ENCODE data around the gene ANKRD52. TPM values are rescaled to one million over a fixed set of nuclear protein-coding genes. Genes with fewer than 3 reads are reported as not detected.
A peak's percentile ranks its signal among the peaks of the same experiment; 100 is the strongest.
"Not testable (repeated sequence)": the region's sequence is repeated elsewhere in the genome, so short reads cannot be mapped to it uniquely, and the experiment has no call there.

Gene ANKRD52
- 43.9 TPM for total RNA-seq

DNA sequence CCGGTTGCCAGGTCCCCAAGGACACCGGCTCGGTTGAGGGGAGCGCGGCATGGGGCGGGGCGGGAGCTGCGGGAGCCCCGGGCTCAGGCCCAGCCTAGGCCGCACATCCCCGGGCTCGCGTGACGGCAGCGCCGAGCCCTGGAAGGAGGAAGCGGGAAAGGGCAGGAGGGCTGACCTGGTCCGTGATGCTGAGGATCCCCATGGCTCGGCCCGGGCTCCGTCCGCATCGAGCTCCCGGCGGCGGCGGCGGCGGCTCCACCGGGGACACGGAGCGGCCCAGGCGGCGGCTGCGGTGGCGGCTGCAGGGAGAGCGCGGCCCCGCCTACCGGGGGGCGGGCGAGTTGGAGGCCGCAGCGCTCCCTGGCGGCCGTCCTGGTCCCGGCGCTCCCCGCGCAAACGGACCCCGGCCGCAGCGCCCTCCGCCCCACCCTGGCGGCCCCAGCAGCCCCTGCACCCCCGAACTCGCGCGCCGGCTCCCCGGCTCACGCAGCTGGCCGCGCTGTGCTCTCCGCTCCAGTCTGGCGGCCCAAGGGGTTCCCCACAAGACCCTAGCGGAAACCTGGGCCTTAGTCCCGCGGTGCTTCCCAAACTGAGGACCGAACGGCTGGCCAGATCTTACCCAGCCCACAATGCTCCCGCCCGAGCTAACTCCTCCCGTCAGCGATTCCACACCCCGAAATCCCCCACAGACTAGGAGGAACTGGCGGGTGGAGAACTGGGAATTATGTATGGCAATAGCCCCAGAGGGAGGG is at the start of gene ANKRD52:
Gene ANKRD52 (minus strand): TSS at position 317 of the 752 bp plus-strand sequence. CDS start 115 bp downstream, at position 202.
- peak; percentile 68 for DNase-seq (ENCODE audit: low spot score)

DNA sequence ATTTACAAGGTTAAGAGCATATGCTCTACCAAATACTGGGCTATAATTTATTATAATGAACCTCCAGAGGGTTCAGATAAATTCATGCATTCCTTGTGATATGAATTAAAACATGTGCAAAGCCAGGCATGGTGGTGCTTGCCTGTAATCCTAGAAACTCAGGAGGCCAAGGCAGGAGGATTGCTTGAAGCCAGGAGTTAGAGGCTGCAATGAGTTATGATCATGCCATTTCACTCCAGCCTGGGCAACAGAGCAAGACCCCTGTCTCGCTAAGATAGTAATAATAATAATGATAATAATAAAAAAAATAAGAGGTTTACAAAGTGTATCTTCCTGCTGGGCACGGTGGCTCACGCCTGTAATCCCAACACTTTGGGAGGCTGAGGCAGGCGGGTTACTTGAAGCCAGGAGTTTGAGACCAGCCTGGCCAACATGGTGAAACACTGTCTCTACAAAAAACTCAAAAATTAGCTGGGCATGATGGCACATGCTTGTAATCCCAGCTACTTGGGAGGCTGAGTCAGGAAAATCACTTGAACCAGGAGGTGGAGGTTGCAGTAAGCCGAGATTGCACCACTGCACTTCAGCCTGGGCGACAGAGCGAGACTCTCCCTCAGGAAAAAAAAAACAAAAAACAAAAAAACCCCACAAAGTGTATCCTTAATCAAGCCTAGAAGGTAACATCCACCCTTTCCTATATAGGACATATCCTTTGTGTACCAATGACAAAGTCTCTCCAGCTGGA is 49.2 kb upstream of the ANKRD52 start:
- DNase-seq (ENCODE audit: low spot score) = no peak

DNA sequence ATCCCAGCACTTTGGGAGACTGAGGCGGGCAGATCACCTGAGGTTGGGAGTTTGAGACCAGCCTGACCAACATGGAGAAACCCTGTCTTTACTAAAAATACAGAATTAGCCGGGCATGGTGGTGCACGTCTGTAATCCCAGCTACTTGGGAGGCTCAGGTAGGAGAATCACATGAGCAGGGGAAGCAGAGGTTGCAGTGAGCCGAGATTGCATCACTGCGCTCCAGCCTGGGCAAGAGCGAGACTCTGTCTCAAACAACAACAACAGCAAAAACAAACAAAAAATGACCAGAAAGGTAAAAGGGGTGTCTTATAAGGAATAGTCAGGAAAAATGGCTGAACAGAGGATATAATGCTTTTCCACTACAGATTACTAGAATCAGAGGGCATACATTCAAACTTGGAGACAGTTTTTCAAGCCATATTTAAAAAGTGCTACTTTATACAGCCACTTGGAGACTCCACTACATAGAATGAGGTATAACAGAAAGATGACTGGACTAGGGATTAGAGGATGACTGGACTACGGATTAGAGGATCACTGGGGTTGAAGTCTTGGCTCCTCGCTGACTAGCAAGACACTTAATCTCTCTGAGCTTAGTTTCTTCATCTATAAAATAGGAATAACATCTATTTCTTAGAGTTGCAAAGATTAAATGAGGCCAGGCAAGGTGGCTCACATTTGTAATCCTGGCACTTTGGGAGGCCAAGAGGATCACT is 46.8 kb upstream of the ANKRD52 start:
- DNase-seq (ENCODE audit: low spot score) = no peak

DNA sequence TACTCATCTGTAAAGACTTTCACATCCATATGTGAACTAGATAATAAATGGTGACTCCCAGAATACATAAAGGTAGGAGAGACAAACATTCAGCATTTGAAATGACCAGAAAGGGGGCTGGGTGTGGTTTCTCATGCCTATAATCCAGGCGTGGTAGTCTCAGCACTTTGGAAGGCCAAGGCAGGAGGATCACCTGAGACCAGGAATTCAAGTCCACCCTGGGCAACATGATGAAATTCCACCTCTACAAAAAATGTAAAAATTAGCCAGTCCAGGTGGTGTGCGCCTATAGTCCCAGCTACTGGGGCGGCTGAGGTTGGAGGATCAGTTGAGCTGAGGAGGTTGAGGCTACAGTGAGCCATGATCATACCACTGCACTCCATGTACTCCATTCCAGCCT is 46.1 kb upstream of the ANKRD52 start:
- DNase-seq (ENCODE audit: low spot score) = no peak

DNA sequence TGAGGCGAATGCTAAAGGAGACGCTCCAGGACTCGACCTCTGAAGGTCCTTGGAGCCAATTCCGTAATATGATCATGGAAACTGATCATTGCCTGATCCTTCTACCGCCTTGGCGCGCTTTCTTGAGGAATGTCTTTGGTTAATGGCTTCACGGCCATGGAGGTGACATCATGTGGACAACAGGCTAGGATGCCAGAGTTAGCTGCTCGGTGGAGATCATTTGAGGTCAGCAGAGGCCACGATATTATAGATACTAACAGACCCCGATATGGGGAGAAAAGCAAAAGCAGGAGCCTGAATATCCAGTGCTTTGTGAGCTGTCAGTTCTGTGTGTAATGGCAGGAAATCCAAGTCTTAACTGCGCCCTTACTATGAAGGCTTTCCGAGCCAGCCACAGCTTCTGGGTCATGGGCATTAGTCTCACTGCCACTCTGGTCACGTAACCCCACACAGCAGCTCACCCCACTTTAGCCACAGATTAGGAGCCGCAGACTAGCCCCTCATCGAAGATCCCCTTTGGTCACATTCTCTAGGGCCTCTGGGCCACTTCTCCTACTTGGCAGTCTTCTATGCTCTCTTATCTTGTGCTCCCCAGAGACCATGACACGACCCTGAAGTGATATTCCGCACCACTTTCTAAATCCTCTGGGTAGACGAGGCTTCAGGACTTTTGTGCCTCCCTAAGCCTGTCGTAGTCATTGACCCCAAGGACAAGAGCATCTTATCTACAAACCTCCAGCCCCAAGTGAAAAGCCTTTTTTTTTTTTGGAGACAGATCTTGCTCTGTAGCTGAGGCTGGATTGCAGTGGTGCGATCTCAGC is 42.7 kb upstream of the ANKRD52 start:
- DNase-seq (ENCODE audit: low spot score) = no peak

DNA sequence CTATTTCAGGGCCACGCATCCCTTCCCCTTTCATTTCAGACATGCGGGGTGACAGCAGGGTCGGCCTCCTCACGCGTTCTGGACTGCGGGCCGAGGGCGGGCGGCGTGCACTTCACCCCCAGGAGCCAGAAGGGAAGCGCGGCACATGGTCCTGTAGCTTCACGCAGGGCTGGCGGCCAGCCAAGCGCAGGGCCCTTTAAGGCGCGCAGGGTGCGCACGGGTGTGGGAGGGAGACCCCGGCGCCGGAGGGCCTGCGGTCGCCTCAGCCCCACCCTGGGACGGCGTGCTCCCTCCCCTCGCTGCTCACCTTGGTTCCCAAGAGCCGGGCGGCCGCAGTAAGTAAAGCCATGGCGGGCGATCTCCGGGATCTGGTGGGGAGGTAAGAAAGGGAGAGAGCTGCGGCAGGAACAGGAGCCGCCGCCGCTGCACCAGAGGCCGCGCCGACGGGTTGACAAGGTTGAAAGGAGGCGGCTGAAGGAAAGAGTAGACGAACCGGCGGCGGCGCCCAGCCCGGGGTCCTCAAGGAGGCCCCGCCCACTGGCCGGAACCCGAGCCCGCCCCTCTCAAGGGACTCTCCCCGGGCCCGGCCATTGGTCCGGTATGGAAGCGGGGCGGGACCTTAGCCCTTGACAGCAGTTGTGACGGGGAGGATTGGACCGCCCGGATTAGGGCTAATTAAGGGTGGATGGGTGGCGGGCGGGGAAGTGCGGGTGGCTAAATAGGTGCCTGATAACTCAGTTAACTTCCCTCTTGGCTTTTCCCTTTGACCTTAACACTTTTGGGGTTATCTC is 41.9 kb upstream of the ANKRD52 start, which contains the start of gene CS:
Gene CS (minus strand): TSS at position 478 of the 791 bp plus-strand sequence. CDS start 129 bp downstream, at position 349.
- DNase-seq (ENCODE audit: low spot score) = peak; percentile 99

DNA sequence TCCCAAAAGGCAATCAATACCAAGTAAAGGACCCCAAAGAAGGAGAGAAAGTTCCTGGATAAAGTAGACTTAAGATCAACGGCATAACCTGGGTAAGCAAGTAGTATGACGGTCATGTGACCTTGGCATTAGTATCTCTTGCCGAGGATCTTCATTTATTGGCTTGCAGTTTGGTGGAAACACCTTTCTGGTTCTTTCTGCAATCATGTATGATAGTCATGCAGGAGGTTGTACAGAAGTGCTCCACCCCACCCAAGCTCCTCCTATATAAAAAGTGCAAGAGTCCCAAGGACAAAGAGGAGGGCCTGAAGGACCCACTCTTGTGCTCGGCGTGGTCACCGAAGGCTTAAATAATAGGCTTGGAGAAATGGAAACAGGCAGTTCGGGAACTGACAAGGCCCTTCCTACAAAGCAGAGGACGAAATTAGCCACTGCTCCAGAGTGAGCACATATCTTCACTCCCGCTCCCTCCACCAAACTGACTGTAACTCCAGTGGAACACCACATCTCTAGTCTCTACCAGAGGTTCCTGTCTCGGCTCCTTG is 41.2 kb upstream of the ANKRD52 start:
- DNase-seq (ENCODE audit: low spot score) = no peak

DNA sequence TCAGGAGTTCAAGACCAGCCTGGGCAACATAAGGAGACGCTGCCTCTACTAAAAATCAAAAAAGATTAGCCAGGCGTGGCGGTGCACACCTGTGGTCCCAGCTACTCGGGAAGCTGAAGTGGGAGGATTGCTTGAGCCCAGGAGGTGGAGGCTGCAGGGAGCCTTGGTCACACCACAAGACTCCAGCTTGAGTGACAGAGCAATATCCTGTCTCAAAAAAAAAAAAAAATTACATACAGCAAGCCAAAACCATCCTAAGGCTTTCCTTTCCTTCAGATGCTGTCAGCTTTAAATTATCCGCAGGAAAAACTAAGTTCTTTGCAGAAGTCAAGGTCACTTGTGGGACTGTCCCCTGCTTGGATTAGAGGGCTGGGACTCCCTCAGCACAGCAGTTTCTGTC is 40.6 kb upstream of the ANKRD52 start:
- no peak for DNase-seq (ENCODE audit: low spot score)

DNA sequence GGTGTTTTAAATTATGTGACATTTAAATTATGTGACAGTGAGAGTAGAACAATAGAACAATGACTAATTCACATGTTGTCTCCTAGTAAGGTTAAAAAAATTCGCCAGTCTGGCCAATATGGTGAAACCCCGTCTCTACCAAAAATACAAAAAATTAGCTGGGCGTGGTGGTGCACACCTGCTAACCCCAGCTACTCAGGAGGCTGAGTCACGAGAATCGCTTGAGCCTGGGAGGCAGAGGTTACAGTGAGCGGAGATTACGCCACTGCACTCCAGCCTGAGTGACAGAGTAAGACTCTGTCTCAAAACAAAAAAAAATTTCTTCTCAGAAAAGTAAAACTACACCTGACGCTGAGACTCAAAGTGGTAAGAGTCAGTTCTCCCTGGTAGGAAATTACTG is 39.2 kb upstream of the ANKRD52 start:
- no peak for DNase-seq (ENCODE audit: low spot score)

DNA sequence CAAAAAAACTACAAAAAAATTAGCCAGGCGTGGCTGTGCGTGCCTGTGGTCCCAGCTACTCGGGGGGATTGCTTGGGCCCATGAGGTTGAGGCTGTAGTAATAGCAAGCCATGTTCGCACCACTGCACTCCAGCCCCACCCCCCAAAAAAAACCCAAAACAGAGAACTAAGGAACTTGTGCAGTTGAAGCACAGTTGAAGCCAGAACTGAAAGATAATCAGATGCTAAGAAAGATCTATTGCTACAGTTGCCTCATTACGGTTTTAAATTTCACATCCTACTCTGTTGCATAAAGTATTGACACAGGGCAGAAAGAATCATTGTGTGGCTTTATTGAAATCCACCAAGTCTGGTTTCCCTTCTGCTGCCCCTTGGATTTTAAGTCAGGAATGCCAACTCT is 38.1 kb upstream of the ANKRD52 start:
- no peak for DNase-seq (ENCODE audit: low spot score)

DNA sequence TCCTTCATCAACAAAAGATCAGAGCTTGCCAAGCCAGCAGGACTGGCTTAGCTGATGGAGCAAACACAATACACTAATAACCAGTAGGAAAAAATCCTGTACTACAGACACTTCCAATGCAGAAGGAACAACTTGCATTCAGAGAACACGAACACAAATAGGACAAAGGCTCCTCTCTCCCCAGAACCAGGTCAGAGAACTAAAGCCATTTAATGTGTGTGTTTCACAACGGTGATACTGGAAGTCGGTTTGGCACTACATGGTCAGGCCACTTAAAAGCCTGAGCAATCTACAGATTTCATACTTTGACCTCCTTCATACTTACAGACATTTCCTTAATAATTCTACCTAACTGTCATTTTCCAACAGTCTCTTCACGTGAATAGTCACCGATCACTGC is 35.6 kb upstream of the ANKRD52 start:
- no peak for DNase-seq (ENCODE audit: low spot score)

DNA sequence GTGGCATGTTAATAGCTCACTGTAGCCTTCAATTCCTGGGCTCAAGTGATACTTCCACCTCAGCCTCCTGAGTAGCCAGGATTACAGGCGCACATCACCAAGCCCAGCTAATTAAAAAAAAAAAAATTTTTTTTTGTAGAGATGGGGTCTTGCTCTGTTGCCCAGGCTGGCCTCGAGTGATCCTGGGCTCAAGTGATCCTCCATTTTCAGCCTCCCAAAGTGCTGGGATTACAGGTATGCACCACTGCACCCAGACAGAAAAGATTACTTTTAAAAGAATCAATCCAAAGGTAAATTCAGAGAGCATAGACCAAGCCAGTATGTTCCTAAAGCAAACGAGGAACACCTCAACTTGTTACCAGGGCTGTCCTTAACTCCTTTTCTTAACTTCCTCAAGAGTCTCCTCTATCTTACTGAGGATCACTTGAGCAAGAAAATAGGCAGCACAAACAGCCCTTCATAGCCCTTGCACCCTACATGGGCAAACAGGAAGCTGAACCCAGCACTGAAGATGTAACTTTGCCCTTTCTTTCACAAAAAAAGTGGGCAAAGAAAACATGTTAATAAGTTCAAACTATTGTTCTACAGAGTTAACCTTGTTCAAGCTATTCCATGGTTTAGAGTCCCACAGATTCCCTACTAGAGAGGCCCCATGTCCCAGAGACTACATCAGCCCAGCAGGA is 30.7 kb upstream of the ANKRD52 start:
- DNase-seq (ENCODE audit: low spot score) = no peak

DNA sequence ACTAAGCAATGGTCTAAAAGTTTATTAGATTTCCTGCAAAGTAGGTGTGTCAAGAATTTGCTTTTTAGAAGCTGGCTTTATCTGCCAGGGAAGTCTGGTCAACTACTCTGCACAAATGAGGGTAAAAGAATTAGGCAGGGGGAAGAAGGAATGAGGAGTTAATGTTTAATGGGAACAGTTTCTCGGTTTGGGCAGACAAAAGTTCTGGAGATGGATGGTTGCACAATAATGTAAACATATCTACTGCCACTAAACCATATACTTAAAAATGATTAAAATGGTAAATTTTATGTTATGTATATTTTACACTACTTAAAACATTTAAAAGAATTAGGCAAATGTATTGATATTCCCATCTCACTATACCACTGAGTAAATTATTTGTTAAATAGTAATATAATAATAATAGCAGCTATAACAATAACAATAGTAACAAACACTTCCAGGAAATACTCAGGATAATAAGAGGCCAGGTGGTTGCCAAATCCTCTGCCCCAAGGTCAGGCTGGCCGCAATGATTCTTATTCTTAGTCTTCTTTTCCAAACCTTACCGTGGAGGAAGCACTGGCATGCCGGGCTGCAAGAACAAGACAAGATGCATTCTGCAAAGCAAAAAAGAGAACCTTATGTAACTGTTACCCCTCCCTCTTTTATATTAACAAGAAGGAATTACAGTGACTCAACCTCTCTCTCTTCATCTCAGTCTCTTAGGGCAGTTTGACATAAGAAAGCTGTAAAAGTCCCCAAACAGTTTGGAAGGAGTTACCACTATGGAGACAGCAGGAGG is 28.1 kb upstream of the ANKRD52 start:
- no peak for DNase-seq (ENCODE audit: low spot score)

DNA sequence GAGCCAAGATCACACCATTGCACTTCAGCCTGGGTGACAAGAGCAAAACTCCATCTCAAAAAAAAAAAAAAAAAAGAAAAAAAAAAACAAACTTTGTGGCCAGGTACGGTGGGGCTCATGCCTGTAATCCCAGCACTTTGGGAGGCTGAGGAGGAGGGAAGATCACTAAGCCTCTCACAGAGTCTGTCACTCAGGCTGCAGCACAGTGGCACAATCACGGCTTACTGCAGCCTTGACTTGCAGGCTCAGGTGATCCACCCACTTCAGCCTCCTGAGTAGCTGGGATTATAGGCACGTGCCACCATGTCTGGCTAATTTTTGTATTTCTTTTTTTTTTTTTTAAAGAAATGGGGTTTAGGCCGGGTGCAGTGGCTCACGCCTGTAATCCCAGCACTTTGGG is 26.1 kb upstream of the ANKRD52 start:
- not testable (repeated sequence) for DNase-seq (ENCODE audit: low spot score)

DNA sequence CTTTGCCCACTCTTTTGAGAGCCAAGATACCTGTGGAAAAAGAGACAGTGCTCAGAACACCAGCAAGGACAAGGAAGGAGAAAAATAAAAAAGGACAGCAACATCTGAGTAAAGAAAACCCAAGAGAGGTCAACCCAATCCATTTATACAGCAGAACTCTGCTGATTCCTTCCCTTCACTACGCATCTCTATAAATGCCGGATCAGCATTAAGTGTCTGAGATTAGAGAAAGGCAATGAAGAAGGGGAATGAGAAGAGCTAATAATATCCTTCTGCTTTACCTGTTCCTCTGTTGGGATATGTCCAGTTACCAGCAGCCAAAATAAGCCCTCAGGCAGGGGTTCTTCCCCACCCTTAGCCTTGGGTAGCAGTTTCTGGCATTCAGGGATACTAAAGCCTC is 24.4 kb upstream of the ANKRD52 start:
- DNase-seq (ENCODE audit: low spot score) = no peak

DNA sequence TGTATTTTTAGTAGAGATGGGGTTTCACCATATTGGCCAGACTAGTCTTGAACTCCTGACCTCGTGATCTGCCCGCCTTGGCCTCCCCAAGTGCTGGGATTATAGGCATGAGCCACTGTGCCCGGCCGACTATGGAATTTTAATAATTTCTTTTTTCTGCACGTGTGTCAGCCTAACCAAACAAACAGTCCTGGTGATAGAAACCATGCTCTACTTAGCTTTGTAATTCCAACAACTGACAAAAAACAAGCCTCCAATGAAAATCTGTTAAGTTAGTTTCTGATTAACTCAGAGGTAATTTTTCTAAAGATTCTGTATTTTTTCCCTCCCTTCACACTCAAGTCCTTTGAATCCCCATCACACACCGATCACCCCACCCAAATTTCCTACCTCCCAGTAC is 23.8 kb upstream of the ANKRD52 start:
- DNase-seq (ENCODE audit: low spot score) = no peak

DNA sequence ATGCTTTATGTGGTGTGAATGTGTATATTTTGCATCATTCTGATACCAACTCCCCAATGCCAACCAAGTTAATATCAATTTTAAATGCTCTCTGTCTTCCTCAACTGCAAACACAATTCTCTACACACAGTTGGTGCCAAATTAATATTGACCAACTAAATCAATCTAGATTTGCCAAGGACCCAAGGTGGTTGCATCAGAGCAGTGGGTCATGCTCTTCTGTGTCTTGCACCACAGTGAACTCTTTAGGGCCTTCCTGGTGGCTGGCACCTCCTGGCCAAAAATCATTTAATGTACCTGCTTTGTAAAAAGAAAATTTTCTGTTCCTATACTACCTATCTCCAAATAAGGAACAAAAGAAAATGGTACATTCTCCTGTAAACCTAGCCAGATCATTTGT is 22.7 kb upstream of the ANKRD52 start:
- no peak for DNase-seq (ENCODE audit: low spot score)

DNA sequence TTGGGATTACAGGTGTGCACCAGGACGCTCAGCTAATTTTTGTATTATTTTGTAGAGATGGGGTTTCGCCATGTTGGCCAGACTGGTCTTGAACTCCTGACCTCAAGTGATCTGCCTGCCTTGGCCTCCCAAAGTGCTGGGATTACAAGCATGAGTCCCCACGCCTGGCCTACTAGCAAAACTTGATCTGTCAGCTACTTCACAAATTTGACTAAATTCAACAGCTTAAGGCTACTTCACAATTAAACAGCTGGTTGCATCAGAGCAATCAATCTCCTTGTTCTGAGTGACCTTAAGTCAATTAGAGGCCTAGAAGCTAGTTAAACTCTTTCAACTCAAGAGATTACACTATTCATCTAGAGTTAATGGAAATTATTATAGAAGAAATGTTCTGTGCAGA is 20.7 kb upstream of the ANKRD52 start:
- DNase-seq (ENCODE audit: low spot score) = no peak

DNA sequence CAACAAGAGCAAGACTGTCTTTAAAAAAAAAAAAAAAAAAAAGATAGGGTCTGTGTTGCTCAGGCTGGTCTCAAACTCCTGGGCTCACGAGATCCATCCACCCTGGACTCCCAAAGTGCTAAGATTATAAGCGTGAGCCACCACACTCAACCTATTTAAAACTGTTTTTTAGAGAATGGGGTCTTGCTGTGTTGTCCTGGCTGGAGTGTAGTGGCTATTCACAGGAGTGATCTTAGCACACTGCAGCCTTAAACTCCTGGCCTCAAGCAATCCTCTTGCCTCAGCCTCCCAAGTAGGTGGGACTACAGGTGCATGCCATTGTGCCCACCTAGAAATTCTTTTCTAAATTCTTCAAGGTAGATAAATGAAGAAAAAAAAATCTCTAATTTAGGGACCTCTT is 16.1 kb upstream of the ANKRD52 start:
- no peak for DNase-seq (ENCODE audit: low spot score)
